Left colon (tissue), 2 donors: ENCODE results near the gene CCM2. TPM values are rescaled to one million over a fixed set of nuclear protein-coding genes. Genes with fewer than 3 reads are reported as not detected.
A peak's percentile ranks its signal among the peaks of the same experiment; 100 is the strongest.

Experiments
- ATAC-seq: fragments of 200-7000 bp; cut with Tn5 transposase; one replicate; pipeline ENCODE4 v1.9.1; 2020; ENCODE audit warnings: mild to moderate bottlenecking, moderate library complexity
- DNase-seq, 2 donors: peaks; one replicate each; pipeline ENCODE4 v3.0.0-alpha.2; 2020
- intact Hi-C, 2 donors: fragments of 100-400 bp; cut with DNase I in 1 of 2; cut with micrococcal nuclease in 1 of 2; formaldehyde crosslinking; loops; one replicate each; pipeline versions ENCODE4 v1.11.2 to v1.14.0; 2022; cut with DNase I, micrococcal nuclease
- long read RNA-seq: library from polyadenylated mRNA; unstranded; transcript quantifications from one replicate; pipeline ENCODE4 v2.0.0, GENCODE V29; 2021
- total RNA-seq, 2 donors: library from RNA; stranded (reverse); fragmentation: NEBNext Ultra II Directional; extraction: Animal tissue kit (Norgen Biotek cat#: 25700); gene quantifications; one replicate each; pipeline ENCODE4 v1.2.1, GENCODE V29; 2021
- donor health status: DM: no; HTN: no; CAD: no.
- donor health status: DM: yes; HTN: yes; CAD: no.

Gene CCM2
- total RNA-seq: 10 to 100 TPM; 33.7 to 39.1 TPM
- long read RNA-seq, transcript CCM2-201 (10 exons, 1,894 nt): major isoform, 108 of 161 reads
- long read RNA-seq, transcript CCM2-218 (9 exons, 1,719 nt): minor isoform, 24 of 161 reads
- long read RNA-seq, partial matches to known transcripts: 8 of 161 reads
- long read RNA-seq, other reads (novel, unspliced or antisense): 16 of 161 reads

DNA sequence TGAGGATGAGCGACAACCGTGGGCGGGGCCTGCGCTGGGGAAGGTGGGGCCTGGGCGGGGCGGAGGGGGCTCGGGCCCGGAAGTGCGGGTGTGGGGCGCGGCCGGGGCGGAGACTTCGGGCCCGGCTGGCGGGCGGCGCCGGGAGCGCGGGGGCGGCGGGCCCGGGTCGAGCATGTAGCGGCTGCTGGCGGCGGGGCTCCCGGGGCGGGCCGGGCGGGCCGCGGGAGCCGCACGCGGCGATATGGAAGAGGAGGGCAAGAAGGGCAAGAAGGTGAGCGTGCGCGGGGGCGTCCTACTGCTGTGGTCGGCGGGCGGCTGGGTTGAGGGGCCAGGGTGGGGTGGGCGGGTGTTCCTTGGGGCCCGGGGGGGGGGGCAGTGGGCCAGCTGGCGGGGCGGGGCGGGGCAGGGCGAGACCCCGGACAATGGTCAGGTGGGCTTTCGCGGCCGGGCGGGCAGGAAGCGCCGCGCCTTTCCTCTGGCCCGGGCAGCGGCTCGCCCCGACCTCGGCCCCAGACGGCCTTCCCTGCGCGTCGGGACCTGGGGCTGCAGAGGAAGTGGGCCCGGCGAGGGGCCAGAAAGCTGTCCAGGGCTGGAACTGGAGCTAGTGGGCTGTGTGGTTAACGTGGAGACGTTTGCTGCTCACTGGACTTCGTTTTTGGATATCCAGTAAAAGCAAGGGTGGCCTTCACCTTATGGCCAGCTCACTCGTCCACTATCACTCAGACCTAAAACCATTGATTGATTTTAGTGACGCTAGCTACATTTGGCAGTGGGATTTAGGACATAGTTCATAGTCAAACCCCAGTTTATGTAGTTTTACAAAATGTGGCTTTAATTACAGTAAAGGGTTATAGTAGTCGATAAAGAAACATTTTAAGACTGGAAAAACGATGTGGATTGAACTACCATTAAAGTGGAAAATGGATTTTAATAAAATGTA lies at the start of gene CCM2:
Gene CCM2, plus strand, starts transcription at position 109 of the 940 bp plus-strand sequence. Its CDS starts 133 bp downstream, at position 242.
- intact Hi-C loops: no loop called here
- peak; percentile 18 for ATAC-seq
- peak; percentile 41 to 58 for DNase-seq

DNA sequence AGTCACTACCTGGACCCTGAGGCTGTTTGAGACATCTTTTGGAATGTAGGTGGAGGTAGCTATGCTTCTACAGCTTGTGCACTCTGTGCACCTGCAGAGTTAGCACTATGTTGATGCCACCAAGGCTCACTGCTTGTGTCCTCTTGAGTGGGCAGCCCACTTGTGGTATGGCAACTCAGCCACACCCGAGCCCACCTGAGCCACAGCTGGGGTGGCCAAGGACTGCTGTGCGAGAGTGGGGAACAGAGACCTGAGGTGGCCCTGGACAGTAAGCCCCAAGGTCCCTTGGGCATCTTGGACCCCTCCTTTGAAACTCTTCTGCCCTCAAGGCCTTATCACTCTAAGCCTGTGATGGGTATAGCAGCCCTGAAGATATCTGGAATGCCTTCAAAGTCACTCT lies 46.8 kb upstream of the CCM2 start:
- intact Hi-C loops: no loop called here
- ATAC-seq: no peak
- no peak for DNase-seq

DNA sequence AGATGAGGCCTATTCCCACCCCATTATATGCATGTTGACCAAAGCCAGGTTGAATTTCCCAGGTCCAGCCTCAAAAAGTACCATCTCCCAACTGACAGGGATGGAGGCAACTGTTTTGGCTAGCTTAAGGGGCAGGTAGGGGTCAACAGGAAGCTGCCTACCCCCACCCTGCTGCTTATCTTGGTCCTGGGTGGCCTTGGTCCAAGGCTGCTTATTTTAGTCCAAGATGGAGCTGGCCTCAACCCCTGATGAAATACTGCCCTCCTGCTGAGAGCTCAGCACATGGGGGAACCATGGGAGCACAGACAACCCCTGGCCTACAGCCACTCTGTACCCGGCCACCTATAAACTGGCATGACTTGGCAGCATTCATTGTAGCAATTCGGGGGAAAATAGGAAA lies 44.3 kb upstream of the CCM2 start:
- intact Hi-C loops: no loop called here
- no peak for DNase-seq

DNA sequence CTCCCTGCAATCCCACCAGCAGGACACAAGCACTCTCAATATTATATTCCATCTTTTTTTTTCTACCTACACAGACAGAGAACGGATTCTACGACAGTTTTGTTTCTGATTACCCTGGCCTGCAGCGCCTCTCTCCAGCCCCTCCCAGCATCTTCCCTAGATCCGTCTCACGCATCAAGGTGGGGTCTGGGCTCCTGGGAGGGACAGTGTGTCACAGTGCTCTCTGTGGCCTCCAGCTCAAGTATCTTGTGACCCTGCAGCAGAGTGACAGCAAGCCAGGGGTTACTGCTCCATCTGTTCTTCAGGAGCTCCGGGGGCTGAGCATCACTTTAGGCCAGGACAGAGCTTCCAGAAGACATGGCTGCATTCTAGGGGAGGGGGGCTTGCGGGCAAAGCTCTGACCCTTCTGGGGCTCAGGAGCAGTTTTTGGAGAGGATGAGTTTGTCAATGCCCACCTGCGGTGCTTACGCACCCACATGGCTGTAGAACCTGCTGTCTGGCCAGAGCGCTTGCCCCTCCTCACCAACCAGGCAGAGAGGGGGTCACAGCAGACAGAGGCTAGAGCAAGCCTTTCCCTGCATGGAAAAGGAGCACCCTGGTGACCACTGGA lies 43.7 kb upstream of the CCM2 start:
- no peak for ATAC-seq
- no peak for DNase-seq
- intact Hi-C loops: no loop called here

More for the DNA sequence above, 44.3 kb upstream of the CCM2 start:
- ATAC-seq: no peak

DNA sequence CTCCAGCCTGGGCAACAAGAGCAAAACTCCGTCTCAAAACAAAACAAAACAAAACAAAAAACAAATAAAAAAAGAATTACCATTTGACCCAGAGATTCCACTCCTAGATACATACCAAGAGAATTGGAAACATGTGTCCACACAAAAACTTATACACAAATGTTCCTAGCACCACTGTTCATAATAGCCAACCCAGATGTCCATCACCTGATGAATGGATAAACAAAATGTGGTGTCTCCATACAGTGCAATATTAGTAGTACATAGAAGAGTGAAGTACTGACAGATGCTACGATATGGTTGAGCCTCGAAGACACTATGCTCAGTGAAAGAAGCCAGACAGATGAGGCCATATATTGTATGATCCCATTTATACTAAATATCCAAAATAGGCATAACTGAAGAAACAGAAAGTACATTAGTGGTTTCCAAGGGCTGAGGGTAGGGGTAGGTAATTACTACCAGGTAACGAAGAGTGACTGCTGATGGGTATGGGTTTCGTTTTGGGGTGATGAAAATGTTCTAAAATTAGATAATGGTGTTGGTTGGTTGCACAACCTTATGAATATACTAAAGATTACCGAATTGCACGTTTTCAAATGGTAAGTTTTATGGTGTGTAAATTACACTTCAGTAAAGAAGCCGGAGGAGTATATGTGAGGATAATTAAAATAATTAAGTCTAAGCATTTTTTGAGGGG lies 41.2 kb upstream of the CCM2 start:
- no peak for ATAC-seq
- intact Hi-C loops: no loop called here
- DNase-seq: no peak

DNA sequence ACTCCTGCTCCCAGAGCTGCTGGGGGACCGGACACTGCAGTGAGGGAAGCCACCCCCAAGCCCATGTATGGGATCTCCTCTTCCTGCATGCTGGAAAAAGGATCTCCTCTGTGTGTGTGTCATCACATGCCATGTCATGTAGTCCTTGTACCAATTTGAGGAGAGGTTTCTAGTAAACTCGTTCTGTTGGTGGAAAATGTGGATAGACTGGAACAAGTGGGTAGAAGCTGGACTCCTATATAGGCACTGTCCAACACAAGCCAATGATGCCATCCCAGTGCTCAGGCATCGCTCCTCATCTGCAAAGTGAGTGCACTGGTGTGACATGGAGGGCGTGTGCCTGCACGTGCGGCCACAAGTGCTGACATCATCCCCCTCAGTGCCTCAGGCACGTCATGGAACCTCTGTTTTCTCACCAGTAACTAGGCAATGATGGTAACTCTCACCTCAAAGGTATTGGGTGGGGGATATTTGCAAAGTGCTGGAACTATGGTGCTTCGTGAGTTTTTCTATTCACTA lies 40.5 kb upstream of the CCM2 start:
- intact Hi-C loops: no loop called here
- DNase-seq (no peak), ATAC-seq (no peak)

DNA sequence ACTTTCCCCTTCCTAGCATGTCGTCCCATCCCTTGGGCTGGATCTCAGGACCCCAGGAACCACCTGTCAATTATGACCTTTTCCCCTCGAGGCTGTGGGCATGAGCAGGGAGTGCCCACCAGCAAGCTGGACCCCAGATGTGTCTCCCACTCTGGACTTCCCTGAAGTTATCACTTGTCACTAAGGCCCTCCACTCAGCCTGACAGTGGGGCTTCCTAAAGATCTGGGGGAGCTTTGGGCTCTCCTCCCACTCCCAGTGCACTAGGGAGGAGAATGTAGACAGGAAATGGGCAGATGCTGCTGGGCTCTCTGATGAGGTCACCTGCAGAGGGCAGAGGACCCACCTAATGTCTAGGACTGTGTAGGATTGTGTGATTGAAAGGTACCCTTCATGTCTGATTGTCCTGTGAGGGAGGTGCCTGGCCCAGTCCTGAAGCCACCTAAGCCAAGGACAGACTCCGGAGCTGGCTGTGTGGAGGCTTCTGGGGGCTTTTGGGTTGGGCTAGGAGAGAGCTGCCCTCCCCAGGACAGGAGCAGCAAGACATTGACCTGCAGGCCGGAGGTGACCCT lies 39.9 kb upstream of the CCM2 start:
- no peak for ATAC-seq
- intact Hi-C loops: loop anchor here in 1 of 2 donors (10.0 kb wide), 1 partner anchor 175 kb away; no protein-coding TSS in a partner anchor
- no peak for DNase-seq

DNA sequence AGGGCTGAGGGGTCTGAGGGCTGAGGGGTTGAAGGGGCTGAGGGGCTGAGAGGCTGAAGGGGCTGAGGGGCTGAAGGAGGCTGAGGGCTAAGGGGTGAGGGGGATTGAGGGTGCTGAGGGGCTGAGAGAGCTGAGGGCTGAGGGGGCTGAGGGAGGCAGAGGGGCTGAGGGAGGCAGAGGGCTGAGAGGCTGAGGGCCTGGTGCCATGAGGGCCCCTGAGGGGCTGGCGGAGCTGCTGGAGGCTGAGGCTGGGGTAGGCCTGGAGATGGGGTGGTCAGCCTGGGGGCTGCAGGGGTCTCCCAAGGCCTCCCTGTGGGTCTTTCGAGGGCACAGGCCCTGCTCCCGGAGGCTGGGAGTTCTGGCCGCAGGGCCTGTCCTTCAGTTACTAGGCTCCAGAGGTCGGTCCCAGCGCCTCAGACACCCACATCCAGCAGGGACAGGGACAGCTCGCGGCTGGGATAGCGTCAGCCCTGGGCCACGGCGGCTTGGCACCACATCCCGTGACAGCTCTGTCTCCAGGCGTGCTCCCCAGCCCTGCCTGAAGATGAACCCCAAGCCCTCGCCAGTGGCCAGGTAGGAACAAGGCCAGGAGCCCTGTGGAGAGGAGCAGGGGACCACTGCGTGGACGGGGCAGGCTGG lies 38.0 kb upstream of the CCM2 start:
- peak in 1 of 2 donors; percentile 10 for DNase-seq
- ATAC-seq: peak; percentile 56
- intact Hi-C loops: loop anchor here in 1 of 2 donors (10.0 kb wide), 1 partner anchor 173 kb away; no protein-coding TSS in a partner anchor

DNA sequence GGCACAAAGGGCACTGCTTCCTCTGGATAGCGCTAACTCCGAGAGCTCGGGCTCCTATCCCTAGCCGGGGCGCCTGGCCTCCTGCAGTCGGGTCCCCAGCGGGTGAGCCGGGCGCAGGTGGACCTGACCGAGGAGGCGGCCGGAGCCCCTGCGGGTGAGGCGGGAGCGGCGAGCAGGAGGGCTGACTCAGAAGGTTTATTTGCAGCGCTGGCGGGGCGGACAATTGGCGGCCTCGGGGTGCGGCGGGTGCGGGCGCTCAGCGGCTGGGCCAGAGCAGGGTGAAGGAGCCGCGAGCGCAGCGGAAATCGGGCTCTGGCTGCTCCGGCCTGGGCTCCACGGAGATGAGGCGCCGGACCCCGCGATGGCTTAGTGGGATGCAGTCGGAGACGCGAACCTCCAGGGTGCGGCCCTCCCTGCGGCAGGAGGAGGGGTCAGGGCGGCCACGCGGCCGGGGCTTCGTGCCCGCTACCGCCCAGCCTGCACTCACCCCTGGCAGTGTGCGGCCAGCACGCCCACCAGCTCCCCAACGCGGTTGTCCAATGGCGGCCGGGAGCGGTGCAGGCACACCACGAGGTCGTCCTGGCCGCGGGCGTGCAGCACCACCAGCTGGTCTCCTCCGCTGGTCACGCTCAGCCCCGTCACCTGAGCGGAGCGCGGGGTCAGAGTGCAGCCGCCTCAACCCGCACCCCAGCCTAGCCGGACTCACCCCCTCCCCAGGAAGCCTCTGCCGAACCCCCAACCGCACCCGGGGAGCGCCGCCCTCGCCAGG lies 37.3 kb upstream of the CCM2 start:
- ATAC-seq: peak; percentile 66
- peak in 1 of 2 donors; percentile 17 for DNase-seq
- intact Hi-C loops: loop anchor here in 1 of 2 donors (10.0 kb wide), 1 partner anchor 172 kb away; no protein-coding TSS in a partner anchor

DNA sequence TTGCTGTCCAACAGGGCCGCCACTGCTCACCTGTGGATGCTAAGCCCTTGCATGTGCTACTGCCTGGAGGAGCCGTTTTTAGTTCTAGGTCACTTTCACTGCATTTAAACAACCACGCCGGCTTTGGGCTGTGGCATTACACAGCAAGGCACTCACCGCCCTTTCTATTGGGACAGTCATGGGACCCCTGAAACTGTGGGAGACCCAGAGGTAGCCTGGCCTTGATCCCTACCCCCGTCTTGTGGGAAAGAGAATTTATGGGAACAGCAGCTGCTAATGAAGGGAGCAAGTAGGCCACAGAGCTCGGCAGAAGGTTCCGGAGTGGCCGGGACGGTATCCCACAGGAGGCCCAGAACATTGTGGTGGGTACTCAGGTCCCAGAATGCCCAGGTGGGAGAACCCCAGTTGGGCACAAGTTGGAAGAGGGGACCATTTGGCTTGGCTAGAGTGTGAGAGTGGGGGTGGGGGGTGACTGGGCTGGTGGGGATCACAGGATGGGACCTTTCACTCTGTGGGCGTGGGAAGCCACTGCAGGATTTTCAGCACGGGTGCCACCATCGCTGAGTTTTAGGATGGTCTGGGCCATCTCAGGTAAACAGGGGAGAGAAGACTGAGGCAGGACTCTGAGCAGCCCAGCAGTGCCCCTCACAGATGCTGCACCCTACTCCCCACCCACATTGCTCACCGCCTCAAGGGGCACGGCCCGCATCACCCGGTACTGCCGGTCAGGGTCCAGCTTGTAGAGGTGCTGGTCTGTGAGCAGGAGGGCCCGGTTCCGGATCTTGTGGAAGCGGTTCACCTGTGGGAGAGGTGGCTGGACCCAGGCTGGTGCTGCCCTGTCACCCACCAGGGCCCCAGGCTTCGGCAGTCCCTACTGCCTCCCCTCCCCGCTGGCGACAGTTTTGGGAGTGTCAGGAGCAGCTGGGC lies 36.4 kb upstream of the CCM2 start:
- ATAC-seq (no peak), DNase-seq (no peak)
- intact Hi-C loops: loop anchor here in 1 of 2 donors (10.0 kb wide), 1 partner anchor 171 kb away; no protein-coding TSS in a partner anchor

DNA sequence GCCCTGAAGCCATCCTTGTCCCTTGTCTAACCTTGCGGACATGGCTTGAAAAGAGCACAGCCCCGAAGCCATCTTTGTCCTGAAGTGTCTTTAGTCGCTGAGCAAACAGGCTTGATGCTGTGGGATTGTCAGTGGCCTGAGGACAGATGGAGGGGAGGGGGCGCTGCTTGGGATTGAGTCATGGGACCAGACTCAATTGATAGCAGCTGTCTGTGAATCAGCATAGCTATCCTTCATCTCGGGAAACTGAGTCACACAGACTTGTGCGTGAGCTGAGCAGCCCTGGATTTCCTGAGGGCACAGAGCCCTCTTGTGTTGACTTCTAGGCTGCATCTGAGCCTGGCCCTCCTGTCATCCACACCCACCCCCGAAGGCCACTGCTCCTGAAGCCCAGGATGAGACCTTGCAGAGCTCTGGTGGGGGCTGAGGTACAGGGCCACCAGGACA lies 35.6 kb upstream of the CCM2 start:
- DNase-seq (no peak), ATAC-seq (no peak)
- intact Hi-C loops: loop anchor here in 1 of 2 donors (10.0 kb wide), 1 partner anchor 170 kb away; no protein-coding TSS in a partner anchor

DNA sequence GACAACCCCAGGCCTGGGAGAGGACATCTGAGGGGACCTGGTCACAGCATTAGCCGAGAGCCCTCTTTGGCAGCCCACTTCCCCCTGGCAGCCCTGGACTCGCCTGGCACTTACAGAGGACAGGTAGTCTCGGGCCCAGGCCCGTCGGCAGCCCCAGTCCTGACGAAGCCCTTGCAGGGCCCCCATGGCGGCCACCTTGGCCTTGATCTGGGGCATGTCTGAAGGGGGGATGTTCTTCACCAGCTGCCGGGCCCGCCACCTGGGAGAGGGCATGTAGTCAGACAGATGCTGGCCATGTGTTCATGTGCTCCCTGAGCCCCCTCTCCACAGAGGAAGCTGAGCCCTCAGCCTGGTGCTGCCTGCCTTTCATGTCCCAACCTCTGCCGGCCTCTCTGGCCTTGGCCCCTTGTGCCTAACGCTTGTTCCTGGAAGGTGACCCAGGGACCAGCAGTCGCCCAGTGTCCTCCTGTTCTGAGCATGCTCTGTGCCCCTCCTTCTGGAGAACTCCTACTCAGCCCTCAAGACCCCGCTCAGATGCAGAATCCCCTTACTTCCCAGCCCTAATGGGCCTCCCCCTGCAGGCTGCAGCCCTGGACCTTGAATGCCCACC lies 35.1 kb upstream of the CCM2 start:
- DNase-seq: no peak
- no peak for ATAC-seq
- intact Hi-C loops: loop anchor here in 1 of 2 donors (10.0 kb wide), 1 partner anchor 170 kb away; no protein-coding TSS in a partner anchor

DNA sequence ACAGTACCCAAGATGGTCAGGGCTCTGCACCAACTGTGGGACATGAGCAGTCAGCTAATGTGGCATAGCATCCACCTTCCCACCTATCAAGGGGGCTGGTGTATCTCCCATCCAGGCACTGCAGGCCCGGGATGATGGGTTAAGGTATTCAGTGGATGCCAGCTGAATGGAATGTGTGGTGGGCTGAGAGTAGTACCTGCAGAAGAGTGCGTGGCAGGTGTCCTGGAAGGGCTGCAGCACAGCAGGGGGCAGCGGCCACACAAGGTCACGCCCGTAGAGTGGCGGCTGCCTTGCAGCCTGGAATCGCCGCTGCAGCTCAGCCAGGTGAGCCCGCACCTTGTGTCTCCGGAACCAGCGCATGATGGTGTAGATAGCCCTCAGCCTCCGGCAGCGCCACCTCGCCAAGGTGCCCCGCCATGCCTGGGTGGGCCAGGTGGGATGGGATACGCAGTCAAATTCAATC lies 34.5 kb upstream of the CCM2 start:
- DNase-seq: no peak
- no peak for ATAC-seq
- intact Hi-C loops: loop anchor here in 1 of 2 donors (10.0 kb wide), 1 partner anchor 169 kb away; no protein-coding TSS in a partner anchor

DNA sequence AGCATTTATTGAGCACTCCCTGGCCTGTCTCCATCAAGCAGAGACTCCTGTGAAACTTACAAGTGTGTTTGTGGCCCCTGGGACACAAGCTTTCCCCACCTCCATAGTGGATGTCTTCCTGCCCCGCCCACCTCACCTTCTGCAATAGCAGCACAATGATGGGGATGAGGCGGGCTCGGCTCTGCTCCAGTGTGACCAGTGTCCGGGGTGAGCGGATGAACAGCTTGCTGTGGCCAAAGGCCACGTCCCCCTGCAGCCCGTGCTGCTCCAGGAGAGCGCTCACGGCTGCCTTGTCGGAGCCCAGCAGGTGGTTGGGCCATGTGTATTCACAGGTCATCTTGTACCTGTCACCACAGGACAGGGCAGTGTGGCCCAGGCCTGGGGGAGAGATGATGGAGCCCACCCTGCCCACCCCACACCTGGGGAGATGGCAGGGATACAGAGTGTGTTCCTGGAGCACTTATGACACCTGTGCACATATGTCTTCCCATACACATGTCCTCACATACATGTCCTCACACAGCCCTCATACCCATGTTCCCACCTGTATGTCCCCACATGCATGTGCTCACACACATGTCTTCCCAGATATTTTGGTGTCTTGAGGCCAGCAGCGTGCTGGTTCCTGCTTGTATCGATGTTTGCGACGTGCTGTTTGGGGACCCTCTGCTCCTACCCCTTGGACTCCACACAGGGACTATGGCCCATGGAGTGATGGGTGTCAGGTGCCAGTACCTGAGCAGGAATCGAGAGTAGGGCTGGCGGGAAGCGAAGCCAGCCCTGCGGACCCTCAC lies 33.9 kb upstream of the CCM2 start:
- ATAC-seq (no peak), DNase-seq (no peak)
- intact Hi-C loops: loop anchor here in 1 of 2 donors (10.0 kb wide), 1 partner anchor 169 kb away; no protein-coding TSS in a partner anchor
